KBM-7 (cell line): Measurements from ENCODE around the gene ROPN1B.
"Not testable (repeated sequence)": the region's sequence is repeated elsewhere in the genome, so short reads cannot be mapped to it uniquely, and the experiment has no call there.

ENCODE experiments used
- DNase-seq: peaks from one replicate; pipeline ENCODE4 v3.0.0-alpha.2; 2015
- in situ Hi-C: fragments of 300-500 bp; cut with MboI; formaldehyde crosslinking; loops from 2 replicates; pipeline ENCODE4 v1.14.3; 2020; ENCODE audit warnings: low sequenced_read_pairs, low pct_unique_long_range_greater_than_20kb, mixed read lengths

The ROPN1B gene

DNA sequence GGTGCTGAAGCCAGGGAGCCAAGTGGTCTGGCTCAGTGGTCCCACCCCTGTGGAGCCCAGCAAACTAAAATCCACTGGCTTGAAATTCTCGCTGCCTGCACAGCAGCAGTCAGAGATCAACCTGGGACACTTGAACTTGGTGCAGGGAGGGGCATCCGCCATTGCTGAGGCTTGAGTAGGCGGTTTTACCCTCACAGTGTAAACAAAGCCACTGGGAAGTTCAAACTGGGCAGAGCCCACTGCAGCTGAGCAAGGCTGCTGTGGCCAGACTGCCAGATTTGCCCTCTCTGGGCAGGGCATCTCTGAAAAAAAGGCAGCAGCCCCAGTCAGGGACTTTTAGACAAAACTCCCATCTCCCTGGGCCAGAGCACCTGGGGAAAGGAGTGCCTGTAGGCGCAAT, 27.8 kb downstream of the ROPN1B start:
- DNase-seq, in situ Hi-C loops: not testable (repeated sequence)

DNA sequence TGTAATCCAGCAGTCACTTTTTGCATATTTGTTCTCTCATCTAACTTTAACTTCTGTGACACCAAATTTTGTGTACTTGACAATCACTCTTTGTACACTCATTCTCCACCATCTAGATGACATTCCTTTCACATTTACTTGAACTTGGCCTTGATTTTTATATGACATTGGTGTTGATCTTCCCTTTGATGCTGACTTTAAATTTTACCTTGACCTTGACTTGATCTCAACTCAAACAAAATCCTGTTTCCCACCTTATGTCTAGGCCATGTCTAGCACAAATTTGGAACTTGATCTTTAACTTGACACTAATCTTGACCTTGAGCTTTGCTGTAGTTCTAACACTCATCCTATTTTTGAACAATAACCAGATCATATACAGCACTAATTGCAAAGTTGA, 33.2 kb downstream of the ROPN1B start:
- no peak for DNase-seq
- in situ Hi-C loops = no loop called here

DNA sequence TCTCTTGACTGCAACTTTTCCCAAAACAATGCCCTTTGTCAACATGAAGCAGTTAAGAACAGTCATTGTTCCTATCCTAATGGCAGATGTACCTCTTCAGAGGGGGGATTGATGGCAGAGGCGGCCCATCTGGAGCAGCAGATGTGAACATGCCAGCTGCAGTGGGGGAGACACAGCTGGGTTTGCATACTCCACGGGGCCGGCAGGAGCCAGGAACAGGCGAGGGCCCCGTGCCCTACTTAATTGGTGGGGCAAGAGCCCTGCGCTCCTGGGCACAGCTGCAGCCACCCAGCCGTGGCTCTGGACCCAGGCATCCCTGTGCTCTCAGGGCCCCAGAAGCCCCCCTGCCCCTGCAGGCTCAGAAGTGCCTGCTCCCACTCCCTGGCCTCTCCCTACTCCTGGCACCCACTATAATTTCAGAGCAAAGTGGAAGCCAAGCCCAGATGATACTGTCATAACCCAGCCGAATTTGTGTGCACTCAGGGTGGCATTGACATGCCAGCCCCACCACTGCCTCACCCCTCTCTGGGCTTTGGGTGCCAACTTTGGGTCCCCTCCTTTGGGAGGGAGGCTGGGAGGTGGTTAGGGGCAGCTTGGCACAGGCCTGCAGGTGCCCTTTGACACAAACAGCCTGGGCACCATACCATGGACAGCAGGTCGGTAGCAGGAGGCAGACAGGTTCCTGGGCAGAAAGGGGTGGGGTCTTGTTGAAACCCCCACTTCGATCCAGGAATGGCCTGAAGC, 34.6 kb downstream of the ROPN1B start:
- in situ Hi-C loops = no loop called here
- no peak for DNase-seq

DNA sequence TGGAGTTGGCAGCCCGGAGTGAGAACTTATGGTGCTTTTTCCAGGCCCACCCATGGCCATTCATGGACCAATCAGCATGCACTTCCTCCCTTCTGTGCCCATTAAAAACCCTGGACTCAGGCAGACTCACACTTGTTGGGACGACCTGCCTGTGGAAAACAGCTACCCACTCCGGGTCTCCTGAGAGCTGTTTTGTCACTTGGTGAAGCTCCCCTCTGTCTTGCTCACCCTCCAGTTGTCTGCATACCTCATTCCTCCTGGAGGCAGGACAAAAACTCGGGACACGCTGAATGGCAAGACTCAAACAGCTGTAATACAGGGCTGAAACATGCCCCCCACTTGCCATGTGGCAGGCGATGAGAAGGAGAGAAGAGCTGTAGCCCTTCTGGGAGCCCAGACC, 35.2 kb downstream of the ROPN1B start:
- in situ Hi-C loops = no loop called here

DNA sequence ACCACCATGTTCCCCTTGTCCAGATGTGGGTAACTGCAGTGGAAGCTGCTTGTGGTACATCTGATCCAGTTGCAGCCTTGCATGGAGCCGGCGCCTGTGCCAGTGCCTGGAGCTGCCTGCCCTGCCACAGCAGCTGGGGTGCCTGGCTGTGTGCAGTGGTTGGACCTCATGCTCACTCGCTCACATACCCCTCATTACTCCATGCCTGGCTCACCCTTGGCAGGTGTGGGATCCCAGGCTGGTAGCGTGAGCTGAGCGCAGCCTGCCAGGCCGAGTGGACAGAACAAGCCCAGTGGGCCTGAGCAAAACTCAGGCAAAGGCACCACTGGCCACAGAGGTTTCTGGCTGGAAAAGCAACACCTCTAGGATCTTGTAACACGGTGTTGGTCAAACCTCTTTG, 35.7 kb downstream of the ROPN1B start:
- in situ Hi-C loops = no loop called here
- DNase-seq = no peak

More for the DNA sequence above, 35.2 kb downstream of the ROPN1B start:
- no peak for DNase-seq

DNA sequence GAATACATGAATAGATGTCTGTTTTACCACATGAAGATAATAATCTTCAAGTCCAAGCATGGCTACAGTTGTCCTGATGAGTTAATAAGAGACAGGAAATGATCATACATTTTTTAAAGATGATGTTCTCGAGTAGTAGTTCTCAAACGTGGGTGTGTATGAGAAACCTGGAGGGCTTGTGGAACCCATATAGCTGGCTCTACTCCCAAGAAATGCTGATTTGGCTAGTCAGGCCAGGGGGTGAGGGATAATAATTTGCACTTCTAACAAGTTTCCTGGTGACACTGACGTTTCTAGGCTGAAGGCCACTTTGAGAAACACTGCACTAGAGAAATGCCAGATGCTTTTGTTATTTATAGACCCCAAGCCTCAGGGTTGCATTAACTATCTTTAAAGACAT, 37.0 kb downstream of the ROPN1B start:
- DNase-seq = no peak
- in situ Hi-C loops = no loop called here

DNA sequence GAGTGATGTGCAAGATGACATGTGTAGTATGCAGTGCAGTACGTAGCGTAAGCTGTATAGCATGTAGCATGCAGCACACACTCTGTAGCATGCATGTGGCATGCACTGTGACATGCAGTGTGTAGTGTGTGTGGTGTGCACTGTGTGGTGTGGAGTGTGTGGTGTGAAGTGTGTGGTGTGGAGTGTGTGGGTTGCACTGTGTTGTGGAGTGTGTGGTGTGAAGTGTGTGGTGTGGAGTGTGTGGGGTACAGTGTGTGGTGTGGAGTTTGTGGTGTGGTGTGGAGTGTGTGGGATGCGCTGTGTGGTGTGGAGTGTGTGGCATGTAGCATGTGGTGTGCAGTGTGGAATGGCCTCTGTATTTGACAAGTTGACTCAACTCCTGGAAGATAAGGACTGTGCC, 39.2 kb downstream of the ROPN1B start:
- in situ Hi-C loops = no loop called here

DNA sequence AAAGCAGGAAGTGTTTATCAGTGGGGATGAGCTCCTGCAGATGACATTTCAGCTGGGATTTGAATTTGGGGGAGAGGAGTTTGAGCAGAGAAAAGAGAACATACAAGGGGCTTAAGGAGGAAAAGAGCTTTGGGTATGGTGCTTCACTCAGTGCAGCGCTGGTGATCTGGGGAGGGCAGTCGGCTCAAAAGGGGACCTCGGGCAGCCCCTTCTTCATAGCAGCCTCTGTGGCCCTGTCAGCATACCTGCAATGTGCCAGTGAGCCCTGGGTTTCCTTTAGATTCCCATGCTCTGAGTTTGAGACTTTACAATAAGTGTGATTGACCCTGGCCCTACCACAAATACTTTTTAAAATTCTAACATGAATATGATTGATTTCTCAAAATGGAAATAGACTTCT, 40.2 kb downstream of the ROPN1B start:
- DNase-seq = no peak
- in situ Hi-C loops = no loop called here

More for the DNA sequence above, 39.2 kb downstream of the ROPN1B start:
- no peak for DNase-seq

DNA sequence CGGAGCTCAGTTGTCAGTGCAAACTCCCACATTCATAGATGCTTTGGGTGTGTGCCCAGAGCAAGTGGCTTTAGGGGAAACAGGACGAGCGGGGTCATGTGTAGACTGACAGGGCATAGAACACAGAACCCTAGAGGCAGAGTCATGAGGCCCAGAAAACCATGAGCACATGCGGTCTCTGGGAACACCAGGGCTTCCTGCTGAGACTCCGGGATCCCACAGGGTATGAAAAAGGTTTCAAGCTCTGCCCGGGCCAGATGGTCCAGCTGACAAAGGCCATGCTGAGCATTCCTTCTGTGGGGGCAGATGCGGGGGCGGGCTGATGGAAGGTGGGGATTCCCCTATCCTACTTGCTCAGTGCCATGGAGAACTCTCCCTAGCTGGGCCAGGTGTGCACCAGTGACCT, 44.8 kb downstream of the ROPN1B start:
- in situ Hi-C loops = no loop called here
- DNase-seq = no peak

DNA sequence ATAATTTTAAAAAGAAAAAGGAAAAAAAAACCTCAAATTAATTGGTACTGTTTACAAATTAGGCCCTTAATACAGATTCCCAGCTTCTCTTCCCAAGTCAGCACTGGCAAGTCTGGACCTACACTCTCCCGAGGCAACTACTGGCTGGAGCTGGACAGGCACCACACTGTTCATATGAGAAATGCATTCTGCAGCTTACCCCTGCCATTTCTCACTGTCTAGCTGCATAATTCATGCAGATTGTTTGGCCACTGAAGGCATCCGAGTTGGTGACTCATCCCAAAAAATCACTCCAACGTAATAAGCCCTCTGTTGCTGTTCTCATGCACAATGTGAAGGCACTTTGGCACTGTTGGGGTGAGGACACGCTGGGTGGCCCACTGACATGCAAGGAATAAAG, 45.3 kb downstream of the ROPN1B start:
- no peak for DNase-seq
- in situ Hi-C loops = no loop called here

DNA sequence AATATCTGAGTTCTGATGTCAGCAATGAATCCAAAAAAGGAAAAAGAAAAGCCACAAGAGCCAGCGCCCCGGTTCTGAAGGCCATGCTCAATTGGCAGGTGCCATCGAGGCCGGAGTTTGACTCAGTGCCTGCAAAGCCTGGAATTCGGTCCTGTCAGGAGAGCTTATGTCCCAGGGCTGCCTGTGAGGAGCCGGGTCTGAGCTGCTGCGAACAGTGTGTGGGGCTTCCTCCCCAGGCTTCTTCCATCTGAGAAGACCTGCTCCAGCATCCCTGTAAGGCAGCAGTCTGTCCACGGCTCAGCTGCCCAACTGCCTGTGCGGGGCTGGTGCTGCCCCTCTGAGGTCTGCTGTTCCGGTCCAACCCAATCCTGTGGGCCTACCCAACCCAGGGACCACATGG, 46.1 kb downstream of the ROPN1B start:
- DNase-seq = no peak

DNA sequence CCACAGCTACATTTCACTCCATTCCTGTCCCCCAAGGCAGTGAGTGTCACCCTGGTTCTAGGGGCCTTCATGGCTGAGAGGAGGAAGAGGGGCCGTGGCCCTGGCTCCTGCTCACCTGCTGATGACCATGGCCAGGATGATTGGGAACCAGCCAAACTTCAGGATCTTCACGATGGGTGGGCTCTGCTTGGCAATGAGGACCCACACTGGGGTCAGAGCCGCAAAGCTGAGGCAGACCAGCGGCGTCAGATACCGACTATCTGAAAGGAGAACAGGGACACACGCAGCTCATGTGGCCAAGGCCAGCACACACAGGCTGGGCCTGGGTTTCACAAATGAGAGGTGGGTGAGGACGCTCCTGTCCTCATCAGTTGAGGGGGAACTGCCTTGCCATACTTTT, 47.6 kb downstream of the ROPN1B start:
- DNase-seq = no peak

More for the DNA sequence above, 46.1 kb downstream of the ROPN1B start:
- in situ Hi-C loops = no loop called here

DNA sequence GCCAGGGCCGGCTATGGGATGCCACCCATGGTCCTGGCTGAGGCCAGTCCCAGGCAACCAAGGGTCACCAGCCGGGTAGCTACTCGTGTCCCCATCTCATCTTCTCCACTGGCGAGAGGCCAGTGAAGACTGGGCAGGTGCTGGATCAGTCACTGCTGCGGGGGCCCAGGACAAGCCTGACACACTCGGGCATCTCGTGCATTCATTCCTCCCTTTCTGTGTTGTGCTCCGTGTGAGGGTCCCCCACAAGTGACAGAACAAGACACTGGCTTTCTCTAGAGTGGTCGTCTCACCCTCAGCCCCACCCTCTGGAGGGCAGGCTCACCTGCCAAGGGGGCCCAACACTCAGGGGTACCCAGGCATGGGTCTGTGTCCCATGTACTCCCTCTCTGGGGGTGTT, 48.4 kb downstream of the ROPN1B start:
- in situ Hi-C loops = no loop called here
- no peak for DNase-seq

More for the DNA sequence above, 47.6 kb downstream of the ROPN1B start:
- in situ Hi-C loops = no loop called here

DNA sequence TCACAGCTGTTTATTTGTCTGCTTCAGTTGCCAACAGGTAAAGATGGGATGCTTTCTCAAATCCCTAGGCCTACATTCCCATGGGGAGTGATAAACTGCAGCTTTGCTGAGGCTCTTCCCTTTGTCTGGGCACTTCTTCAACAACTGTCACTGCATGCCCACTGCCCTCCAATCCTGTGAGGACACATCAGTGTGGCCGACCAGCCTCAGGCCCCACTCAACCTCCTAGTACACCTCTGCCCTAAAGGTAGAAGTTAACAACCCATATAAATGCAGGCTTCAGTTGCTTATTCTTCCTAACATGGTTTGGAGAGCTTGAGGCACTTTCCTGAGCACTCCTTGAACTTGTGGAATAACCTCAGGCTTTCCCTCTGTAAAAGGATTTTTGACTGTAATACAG, 49.6 kb downstream of the ROPN1B start:
- in situ Hi-C loops = no loop called here
- no peak for DNase-seq

DNA sequence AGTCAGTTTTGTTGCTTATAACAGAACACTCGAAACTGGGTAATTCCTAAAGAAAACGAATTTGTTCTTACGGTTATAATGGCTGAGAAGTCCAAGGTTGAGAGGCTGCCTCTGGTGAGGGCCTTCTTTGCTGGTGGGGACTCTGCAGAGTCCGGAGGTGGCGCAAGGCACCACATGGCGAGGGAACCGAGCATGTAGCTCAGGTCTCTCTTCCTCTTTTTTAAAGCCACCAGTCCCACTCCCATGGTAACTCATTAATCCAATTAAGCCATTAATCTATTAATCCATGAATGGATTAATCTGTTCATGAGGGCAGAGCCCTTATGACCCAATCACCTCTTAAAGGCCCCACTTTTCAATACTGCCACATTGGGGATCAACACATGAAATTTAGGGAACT, 50.0 kb downstream of the ROPN1B start:
- in situ Hi-C loops = no loop called here
- DNase-seq = no peak

DNA sequence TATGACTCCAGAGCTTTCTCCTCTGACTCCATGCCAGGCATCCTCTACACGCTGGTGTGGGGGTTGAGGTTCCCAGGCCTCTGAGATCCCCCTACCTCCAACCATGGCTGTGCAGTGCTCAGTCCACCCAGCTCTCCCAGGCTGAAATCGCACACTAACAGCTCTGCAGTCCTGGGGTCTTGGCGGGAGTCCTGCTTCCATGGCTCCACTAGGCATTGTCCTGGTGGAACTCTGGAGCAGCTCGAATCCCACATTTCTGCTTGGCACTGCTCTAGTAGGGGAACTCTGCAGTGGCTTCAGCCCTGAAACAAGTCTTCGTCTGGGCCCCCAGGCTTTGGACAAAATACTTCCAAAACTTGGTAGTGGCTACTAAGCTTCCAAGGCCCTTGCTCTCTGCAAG, 50.7 kb downstream of the ROPN1B start:
- in situ Hi-C loops = no loop called here
- DNase-seq = no peak

DNA sequence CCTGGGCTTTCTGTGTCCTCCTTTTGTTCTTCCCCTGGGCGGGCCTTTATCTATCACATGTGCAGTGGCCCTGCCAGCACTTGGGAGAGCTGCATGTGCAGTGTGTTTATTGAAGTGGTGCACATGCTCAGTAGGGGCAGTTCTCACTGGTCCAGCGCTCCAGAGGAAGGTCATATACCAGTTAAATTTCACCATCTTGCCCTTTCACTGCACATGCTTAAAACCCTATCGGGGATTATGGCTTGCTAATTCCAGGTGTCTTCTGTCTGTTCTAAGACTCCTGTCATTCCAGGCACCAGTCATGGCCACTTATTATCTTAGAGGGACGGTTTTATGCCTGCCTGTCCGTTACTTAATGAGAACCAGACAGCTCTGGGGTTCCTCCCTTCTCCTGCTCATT, 52.2 kb downstream of the ROPN1B start:
- in situ Hi-C loops = no loop called here

DNA sequence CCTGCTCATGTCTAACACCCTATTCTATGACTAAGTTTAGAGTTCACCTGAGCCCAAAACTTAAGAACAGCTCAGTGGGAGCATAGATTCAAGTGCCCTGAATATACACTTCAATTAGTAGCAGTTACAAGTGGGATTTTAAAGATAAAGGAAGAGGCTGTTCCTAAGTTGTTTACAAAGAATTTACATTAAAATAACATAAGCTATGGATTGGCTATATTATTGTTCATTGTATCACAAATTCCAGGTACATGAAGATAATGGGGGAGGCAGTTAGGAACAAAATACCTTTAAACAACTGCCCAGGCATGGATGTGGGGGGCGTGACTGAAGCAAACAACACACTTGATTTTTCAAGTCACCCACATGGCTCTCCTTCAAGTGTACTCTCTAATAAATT, 52.7 kb downstream of the ROPN1B start:
- in situ Hi-C loops = no loop called here
- DNase-seq = no peak

More for the DNA sequence above, 52.2 kb downstream of the ROPN1B start:
- DNase-seq = no peak

DNA sequence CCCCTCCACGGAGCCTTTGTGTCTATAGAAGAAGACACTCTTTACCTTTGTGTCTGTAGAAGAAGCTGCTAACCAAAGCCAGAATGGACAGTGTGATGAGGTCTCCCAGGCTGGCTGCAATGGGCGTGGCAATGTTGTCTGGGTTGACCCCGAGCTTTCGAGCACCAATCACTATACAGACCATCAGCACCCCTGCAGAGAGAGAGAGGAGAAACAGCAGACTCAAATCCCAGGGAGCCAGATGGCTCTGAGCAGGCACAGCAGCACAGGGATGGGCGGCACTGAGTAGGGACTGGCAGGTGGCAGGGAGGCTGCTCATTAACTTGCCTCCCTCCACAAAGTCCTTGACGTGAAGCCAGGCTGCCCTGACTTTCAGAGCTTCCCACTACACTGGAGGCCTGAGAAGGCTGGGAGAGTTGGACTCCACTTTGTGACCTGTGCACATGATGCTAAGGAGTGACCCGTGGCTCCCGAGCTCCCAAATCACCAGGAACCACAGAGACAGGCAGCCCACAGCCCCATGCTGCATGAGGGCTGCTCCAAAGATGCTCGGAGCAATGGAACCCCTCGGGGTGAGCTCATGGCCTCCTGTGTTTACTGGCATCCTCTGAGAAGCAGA, 53.9 kb downstream of the ROPN1B start:
- no peak for DNase-seq
- in situ Hi-C loops = no loop called here

DNA sequence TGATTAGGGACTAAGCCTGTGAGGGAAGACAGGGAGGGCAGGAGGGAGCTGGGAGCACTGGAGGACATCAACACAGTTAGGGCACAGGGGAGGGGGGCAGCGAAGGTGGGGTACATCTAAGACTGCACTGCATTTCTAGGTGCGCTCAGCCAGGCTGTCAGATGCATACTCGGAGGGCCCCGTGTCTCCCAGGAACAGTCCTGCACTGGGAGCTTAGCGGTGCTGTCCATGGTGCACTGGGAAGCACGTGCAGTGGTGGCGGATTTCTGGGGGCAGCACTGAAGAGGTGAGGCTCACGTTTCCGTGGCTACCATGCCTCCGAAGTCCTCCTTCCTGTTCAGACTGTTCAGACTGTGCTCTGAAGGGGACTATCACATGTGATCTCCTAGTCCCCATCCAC, 54.4 kb downstream of the ROPN1B start:
- in situ Hi-C loops = no loop called here
- no peak for DNase-seq
